ENCODE data around the gene YARS1. TPM values are rescaled to one million over a fixed set of nuclear protein-coding genes. Genes with fewer than 3 reads are reported as not detected.

YARS1 gene
- total RNA-seq, 1 donor = 137 TPM

DNA sequence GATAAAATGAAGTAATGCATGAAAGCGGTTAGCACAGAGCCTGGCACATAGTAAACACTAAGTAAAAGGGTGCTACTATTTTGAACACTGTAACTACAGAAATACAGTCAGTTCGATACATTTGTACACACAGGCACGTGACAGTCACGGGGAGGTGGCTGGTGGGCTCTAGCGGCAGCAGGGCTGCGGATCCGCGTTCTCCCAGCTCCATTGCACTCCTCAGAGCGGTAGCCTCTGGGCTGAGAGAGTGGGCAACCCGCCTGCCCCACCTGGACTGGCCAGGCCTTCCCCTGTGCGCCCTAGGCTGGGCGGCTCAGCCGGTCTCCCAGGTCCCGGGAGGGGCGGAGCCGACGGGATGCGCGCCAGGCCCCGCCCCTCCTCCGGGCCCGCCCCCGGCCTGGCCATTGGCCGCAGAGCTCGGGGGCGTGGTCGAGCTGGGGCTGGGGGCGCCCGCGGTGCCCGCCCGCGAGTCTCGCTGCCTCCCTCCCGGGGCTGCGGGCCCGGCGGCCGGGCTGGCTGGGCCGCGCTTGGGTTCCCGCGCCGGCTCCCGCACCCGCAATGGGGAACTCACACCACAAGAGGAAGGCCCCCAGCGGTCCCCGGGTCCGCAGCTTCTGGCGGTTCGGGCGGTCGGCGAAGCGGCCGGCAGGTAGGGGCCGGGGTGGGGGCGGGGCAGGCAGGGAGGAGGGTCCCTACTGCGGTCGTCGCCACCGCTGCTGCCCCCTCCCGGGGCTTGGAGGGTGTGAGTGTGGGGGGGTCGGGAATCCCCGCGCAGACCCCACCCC lies 63.4 kb downstream of the YARS1 start:
- peak; percentile 56 for DNase-seq (ENCODE audit: low read depth)
- TF ChIP-seq, protein P1, sequence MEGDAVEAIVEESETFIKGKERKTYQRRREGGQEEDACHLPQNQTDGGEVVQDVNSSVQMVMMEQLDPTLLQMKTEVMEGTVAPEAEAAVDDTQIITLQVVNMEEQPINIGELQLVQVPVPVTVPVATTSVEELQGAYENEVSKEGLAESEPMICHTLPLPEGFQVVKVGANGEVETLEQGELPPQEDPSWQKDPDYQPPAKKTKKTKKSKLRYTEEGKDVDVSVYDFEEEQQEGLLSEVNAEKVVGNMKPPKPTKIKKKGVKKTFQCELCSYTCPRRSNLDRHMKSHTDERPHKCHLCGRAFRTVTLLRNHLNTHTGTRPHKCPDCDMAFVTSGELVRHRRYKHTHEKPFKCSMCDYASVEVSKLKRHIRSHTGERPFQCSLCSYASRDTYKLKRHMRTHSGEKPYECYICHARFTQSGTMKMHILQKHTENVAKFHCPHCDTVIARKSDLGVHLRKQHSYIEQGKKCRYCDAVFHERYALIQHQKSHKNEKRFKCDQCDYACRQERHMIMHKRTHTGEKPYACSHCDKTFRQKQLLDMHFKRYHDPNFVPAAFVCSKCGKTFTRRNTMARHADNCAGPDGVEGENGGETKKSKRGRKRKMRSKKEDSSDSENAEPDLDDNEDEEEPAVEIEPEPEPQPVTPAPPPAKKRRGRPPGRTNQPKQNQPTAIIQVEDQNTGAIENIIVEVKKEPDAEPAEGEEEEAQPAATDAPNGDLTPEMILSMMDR (IDR thresholded peaks at IDR 0.05; ENCODE audit: insufficient read depth, low read depth, low read length) = no peak
- H3K4me3 ChIP-seq (ENCODE audit: low read depth, low read length) = peak overlapping the region; percentile 64

DNA sequence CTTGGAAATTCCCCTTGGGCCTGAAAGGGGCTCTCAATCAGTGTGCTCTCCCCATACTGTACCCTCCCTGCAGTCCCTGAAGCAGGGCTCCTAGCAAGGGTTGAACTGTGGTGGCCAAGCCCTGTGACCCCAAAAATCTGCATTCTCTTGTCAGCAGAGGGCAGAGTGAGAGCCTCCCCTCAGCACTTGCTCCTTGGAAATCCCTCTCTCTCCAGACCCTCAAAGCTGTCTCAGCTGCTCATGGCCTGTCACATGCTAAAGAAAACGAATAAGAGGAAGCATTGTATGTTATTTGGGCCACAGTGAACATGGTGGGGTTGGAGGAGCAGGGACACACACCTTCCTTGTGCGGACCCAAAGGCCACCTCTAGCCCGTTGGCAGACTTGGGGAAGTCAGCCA lies 67.4 kb downstream of the YARS1 start:
- TF ChIP-seq, protein P1 (IDR thresholded peaks at IDR 0.05; ENCODE audit: insufficient read depth, low read depth, low read length) = no peak
- no peak for DNase-seq (ENCODE audit: low read depth)
- no peak overlapping the region for H3K4me3 ChIP-seq (ENCODE audit: low read depth, low read length)

GRCh38 chr1:32749332-32749731 lies 67.8 kb downstream of the YARS1 start:
- TF ChIP-seq, protein P1 (IDR thresholded peaks at IDR 0.05; ENCODE audit: insufficient read depth, low read depth, low read length) = no peak
- DNase-seq (ENCODE audit: low read depth) = no peak
- no peak overlapping the region for H3K4me3 ChIP-seq (ENCODE audit: low read depth, low read length)

DNA sequence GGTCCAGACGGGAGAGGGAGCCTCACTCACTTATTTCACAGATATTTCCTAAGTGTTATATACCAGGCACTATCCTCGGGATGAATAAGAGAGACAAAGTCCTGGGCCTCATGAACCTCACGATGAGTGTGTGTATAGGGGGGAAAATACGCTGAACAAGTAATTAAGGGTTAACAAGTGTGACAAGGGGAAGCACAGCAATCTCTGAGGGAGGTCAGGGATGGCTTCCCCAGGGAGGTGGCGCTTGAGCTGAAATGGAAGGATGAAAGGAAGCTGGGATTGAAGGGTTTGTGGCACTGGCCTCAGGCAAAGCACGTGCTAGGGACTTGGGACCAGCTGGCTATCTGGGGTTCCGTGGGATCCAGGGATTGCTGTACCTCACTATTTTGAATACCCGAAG lies 68.2 kb downstream of the YARS1 start:
- TF ChIP-seq, protein P1 (IDR thresholded peaks at IDR 0.05; ENCODE audit: insufficient read depth, low read depth, low read length) = no peak
- DNase-seq (ENCODE audit: low read depth) = no peak
- no peak overlapping the region for H3K4me3 ChIP-seq (ENCODE audit: low read depth, low read length)

DNA sequence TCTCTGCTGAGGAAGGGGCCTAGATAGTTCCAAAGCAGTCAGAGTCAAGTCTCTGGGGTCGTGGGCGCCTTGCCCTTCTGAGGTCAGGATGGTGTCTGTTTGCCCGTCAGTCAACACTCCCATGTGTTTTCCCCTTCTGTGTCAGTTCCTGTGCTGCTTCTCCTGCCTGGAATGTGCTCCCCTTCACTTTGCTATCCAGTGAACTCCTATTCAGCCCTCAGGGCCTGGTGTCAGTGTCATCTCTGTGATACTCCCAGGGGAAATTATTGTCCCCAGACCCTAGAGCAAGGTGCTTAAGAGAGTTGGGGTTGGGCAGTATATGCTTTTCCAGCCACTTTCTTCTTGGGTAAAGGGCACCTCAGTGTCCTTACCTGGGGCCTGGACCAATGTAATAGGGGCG lies 68.8 kb downstream of the YARS1 start:
- TF ChIP-seq, protein P1 (IDR thresholded peaks at IDR 0.05; ENCODE audit: insufficient read depth, low read depth, low read length) = no peak
- no peak for DNase-seq (ENCODE audit: low read depth)

DNA sequence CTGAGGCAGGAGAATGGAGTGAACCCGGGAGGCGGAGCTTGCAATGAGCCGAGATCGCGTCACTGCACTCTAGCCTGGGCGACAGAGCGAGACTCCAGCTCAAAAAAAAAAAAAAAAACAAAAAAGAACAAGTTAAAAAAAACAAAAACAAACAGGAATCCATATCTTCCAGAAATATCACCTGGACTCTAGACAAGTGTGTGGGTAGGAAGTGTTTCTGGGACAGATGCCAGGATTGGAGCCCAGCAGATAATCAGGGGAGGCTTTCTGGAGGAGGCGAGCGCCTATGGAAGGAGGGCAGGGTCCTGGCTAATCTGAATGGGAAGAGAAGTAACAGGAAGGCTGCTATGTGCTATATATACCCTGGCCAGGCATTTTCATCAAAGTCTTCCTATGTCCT lies 71.0 kb downstream of the YARS1 start:
- no peak overlapping the region for H3K4me3 ChIP-seq (ENCODE audit: low read depth, low read length)
- TF ChIP-seq, protein P1 (IDR thresholded peaks at IDR 0.05; ENCODE audit: insufficient read depth, low read depth, low read length) = no peak
- DNase-seq (ENCODE audit: low read depth) = no peak

More for the DNA sequence above, 68.8 kb downstream of the YARS1 start:
- H3K4me3 ChIP-seq (ENCODE audit: low read depth, low read length) = no peak overlapping the region

GRCh38 chr1:32744071-32744425 lies 73.1 kb downstream of the YARS1 start:
- H3K4me3 ChIP-seq (ENCODE audit: low read depth, low read length) = no peak overlapping the region
- TF ChIP-seq, protein P1 (IDR thresholded peaks at IDR 0.05; ENCODE audit: insufficient read depth, low read depth, low read length) = no peak
- no peak for DNase-seq (ENCODE audit: low read depth)
